NCI-H187 treated with DMSO at 0.1 percent for 48 hours (cell line): ENCODE results near the gene NSDHL.
"Not testable (repeated sequence)": the region's sequence is repeated elsewhere in the genome, so short reads cannot be mapped to it uniquely, and the experiment has no call there.

Experiments used
- DNase-seq: peaks from one replicate; lab custom pipeline; 2025; lab: John Stamatoyannopoulos, UW

NSDHL gene

GRCh38 chrX:152830312-152831305 lies at the start of gene NSDHL, which contains the start of gene CETN2:
Gene NSDHL (plus strand): TSS chrX:152831063. CDS start chrX:152846325, 15,262 bp downstream.
Gene CETN2 (minus strand): TSS chrX:152830757. CDS start chrX:152830710, 47 bp downstream.
- peak; percentile 73 for DNase-seq

GRCh38 chrX:152787062-152787461 lies 43.8 kb upstream of the NSDHL start:
- DNase-seq = not testable (repeated sequence)

- no peak for DNase-seq
These were observed 31.9 kb upstream of the NSDHL start for GRCh38 chrX:152798945-152799344.

DNA sequence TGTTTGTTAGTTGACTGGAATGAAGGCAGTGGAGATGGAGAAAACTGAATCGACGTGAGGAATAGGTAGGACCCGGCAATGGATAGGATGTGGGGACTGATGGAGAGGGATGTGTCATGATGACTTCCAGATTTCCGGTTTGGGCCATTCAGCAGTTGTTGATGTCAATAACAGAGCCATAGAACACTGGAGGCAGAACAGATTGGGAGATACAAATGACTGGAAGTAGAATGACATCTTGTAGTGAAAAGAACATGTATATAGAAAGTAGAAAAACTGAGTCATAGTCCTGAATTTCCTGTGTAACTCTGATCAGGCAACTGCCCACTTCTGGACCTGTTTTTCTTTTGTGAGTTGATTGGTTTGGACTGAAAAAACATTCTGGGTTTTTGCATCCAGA lies 24.8 kb upstream of the NSDHL start:
- DNase-seq = no peak

DNA sequence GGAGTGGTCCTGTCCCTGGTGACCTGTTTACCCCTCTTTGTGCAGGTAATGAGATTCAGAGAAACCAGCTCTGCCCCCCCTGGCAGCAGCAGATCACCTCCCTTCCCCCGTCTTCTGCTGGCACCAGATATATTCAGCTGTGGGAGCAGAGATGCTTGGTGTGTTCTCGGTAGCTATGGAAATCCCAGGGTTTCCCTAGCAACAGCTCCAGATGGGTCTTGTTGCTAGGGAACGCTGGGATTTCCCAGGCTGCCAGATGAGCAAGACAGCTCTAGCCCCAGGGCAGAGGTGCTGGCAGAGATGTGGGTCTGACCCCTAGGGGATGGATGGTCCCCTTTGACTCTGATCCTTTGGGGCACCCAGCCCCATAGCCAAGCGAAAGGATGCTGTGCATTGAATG lies 20.5 kb upstream of the NSDHL start:
- no peak for DNase-seq

DNA sequence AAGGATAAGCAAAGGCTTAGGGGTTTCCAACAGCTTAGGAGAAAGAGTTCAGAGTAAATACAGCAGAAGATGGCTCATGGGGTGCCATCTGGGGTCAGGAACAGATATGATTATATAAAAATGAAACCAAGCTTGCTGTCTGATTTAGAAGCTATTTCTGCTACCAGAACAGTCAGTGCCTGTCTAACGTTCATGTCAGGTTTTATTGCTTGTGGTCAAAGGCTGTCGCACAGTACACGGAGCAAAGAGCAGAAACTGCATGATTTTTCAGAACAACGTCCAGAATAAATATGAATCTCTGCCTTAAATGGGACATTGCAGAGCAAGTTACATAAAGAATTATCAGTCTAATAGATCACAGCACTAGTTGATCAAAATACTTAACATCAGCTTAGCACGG lies 17.7 kb upstream of the NSDHL start:
- no peak for DNase-seq

DNA sequence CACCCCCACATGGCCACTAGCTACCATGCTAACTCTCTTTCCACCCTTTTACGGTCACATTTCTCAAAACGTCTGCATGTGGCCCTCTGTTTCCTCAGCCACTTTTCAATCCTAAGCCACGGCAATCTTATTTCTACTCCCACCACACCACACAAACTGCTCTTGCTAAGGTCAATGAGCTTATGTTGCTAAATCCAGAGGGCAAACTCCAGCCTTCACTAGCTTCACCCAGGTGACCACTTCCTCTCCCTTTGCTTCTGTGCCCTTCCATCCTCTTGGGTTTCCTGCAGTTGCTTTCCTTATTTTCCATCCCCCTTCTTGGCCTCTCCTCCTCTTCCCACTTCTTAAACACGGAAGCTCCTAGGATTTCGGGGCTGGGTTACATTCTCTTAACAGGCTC lies 16.8 kb upstream of the NSDHL start:
- DNase-seq = no peak

DNA sequence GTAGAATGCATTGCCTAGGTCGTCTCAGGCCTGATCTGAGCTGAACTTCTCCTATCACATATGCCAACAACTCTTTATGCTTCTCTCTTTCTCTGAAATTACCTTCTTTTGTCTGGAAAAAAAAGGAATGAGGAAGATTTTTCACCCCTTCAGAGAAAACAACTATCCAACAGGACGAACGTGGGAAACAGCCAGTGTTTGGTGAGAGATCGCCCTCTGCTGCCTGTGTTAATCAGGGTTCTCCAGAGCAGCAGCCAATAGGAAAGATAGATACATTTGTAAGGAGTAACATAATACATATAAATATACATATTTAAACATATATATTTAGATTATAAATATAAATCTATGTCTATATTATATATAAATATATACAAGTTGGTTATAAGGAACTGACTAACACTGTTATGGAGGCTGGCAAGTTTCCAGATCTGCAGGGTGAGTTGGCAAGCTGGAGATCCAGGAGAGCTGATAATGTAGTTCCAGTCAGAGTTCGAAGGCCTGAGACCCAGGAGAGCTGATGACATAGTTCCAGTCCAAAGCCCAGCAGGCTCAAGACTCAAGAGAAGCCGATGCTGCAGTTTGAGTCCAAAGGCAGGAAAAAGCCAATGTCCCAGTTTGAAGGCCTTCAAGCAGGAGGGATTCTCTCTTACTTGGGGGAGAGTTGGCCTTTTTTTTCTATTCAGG lies 13.6 kb upstream of the NSDHL start:
- DNase-seq = no peak

- no peak for DNase-seq
These were observed 12.5 kb upstream of the NSDHL start for GRCh38 chrX:152818356-152818755.

DNA sequence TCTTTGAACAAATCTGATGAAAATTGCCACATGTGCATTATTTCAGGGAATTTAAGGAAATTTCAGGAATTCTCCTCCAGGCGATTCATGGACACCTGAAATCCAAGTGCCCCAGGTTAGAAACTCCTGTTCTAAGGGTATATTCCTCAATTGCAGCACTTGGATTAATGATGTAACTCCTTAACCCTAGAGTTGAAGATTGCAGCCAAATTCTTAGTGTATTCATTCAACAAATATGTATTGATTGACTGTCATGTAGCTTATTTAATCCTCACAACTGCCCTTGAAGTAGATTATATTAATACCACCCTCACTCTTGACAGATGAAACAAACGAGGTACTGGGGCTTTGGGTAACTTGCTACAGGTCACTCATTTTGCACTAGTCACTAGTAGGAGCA lies 11.6 kb upstream of the NSDHL start:
- DNase-seq = no peak

GRCh38 chrX:152819732-152820131 lies 11.1 kb upstream of the NSDHL start:
- no peak for DNase-seq

GRCh38 chrX:152821145-152821765 lies 9.6 kb upstream of the NSDHL start:
- DNase-seq = no peak

DNA sequence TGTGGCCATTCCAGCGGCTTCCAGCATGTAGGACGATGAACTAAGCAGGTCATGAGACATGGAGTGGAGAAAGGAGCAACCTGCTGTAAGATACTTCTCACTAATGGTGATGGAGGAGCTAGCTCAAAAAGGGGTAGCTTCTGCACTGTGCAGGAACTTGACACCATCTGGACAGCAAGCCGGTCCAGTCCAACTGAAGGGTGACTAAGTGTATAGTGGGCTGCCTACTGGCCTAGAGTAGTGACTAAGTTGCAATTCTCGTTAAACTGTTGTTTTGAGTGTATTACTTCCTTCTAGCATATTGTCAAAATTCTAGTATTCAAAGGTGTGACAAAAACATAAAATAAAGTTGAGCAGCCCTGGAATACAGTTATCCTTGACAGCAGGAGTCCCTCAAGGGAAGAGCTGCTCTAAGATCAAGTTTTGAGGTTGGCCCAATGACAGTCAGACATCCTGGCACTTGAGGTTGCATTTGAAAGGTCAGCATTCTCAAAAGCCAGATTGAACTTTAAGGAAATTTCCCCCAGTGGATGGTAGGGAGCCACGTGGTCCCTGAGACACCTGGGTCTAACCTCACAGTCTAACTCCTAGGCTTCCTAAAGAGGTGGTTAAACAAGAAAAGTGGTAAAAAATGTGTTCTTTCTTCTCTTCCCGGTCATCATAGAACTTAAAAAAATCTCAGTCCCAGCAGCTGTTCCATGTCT lies 8.3 kb upstream of the NSDHL start:
- no peak for DNase-seq

GRCh38 chrX:152823657-152824056 lies 7.2 kb upstream of the NSDHL start:
- DNase-seq = no peak

DNA sequence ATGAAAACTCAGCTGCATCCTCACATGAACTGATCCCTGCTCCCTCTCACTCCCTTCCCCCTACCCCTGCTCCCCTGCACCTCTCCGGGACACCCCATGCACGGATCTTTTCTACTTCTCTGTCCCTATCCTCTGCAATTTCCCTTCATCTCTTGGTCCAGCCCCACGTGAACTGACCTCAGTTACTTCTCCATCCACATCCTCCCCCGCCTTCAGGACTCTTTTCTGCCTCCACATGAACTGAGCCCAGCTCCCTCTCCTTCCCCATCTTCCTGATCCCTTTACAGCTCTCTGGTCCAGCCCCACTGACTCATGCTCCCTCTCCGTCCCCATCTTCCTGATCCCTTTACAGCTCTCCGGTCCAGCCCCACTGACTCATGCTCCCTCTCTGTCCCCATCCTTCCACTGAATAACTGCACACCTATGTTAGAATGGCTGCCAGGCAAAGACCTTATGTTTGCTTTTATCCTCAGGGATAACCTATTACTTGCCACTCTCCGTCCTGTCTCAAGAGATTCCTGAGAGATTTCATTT lies 6.0 kb upstream of the NSDHL start:
- no peak for DNase-seq

- no peak for DNase-seq
These were observed 528 bp downstream of the NSDHL start for GRCh38 chrX:152831391-152831790.

- no peak for DNase-seq
These were observed 1.7 kb downstream of the NSDHL start for GRCh38 chrX:152832520-152832919.

DNA sequence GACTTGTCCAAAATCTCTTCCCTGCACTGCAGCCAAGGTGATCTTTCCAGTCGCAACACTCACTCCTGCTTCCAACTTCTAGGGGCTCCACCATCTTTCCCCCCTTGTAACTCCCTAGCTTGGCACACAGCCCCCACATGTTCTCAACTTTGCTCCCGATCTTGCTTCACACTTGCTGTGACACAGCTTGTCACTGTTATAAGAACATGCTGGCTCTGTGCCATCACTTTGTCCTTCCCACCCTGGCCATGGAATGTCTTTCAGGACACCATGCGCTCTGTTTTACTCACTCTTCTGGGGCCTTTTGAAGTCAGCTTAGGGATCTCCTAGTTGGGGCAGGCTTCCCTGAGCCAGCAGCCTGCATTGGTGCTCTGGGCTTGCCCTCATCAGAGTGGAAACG lies 2.5 kb downstream of the NSDHL start:
- no peak for DNase-seq

GRCh38 chrX:152835470-152835869 lies 4.6 kb downstream of the NSDHL start:
- not testable (repeated sequence) for DNase-seq

DNA sequence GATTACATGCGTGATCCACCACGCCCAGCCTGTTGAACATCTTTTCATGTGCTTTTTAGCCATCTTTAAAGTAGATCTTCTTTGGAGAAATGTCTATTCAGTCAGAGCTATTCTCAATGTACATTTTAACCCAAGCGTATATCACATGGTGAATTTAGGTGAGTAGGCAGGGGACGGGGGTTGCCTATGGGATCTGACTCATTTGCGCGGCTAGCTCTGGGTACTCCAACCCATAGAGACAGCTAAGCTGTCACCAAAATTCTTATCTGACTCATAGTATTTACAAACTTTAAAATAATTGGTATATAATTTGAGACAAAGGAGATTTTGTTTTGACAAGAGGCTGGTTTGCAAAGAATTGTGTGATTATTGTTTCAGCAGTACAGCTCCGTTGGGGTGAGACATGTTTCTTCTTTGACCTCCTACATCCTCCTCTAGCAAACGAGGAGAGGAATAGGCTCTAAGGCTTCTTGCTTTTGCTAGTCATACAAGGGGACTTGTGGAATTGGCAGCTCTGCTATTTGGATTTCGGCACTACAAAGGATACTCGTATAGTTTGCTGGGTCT lies 12.0 kb downstream of the NSDHL start:
- no peak for DNase-seq

GRCh38 chrX:152843852-152844251 lies 13.0 kb downstream of the NSDHL start:
- DNase-seq = no peak
